Superior temporal gyrus (tissue), 1 donor: Measurements from ENCODE around the gene SLC4A4.

Source experiments
- DNase-seq: peaks from one replicate; pipeline ENCODE4 v3.0.0-alpha.2; 2016; ENCODE audit errors: extremely low spot score

Gene SLC4A4

GRCh38 chr4:71469541-71469940 is 130.7 kb downstream of the SLC4A4 start:
- no peak for DNase-seq

- no peak for DNase-seq
Measured at GRCh38 chr4:71470524-71470923, 131.7 kb downstream of the SLC4A4 start.

GRCh38 chr4:71472946-71473345 is 134.1 kb downstream of the SLC4A4 start:
- DNase-seq, result no peak

- DNase-seq, result no peak
Measured at GRCh38 chr4:71473541-71474240, 134.9 kb downstream of the SLC4A4 start.

- no peak for DNase-seq
Measured at GRCh38 chr4:71474731-71475130, 135.9 kb downstream of the SLC4A4 start.

GRCh38 chr4:71476240-71476639 is 137.4 kb downstream of the SLC4A4 start:
- DNase-seq, result no peak

DNA sequence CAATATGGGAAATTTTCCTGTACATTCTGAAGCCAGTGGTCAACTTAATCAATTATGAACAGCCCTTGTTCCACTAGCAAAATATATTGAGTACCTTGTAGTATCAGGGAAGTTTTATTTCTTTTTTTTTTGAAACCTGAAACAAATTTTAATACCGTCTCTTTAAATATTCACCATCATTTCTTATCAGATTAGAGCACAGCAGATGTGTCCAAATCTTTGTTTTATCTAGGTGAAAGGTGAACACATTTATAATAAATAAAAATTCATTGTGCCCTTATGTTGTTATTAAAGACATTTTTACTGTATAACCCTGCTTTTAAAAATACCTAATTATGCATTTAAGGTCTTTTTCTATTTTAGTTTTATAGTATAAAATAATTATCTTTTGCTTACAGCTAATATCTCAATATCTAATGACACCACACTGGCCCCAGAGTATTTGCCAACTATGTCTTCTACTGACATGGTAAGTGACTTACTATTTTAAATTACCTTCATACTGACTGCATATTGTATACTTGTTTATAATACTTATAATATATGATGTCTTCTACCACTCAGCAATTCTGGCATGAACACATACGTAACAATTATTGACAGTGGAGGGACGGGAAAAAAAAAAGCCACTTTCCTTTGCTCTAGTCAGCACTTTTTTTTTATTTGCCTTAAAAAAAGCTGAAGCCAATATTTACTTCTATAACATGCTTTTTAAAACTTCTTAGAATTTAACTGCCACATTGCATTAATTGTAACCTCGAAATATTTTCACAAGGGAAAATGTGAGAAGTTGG is 147.9 kb downstream of the SLC4A4 start:
- DNase-seq, result no peak

DNA sequence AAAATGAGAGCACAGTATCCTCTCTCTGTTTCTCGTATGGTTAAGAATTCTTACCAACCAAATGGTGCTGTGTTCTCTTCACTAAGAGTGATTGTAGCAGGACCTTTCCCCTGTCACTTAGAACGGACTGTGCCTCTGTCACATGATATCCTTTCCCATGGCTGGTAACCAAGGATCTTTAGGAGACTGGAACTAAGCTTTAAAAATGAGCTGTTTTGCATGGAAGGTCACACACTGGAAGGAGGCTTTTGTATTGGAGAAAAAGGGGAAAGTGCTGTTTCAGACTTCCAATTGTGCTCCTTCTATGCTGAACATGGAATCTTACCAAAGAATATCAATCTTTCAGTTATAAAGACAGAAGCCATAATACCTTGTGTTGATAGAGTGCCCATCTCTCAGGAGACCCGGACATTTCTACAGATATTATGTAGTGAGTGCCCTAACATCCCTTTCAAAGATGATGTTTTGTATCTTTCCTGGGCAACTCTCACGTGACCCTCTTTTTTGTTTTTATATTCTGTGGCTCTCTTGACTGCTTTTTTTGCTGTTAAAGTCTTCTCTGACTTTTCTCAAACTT is 148.6 kb downstream of the SLC4A4 start:
- DNase-seq, result peak; percentile 64

DNA sequence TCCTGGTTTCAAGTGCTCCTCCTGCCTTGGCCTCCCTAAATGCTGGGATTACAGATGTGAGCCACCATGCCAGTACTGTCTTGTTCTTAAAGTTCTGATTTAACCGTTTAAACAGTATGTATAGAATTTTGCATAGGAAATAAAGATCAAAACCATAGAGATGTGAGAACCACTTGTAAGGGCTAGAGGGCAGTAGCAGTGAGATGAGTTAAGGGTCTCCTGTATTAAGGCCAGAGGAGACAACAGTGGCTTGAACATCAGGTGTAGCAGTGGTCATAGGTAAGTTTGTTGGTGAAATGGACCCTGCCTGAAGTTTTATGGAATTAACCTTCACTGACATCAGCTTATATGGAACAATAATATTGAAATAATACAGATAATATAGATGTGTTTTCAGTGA is 155.7 kb downstream of the SLC4A4 start:
- no peak for DNase-seq

GRCh38 chr4:71495454-71495853 is 156.6 kb downstream of the SLC4A4 start:
- DNase-seq, result no peak

GRCh38 chr4:71497078-71497477 is 158.3 kb downstream of the SLC4A4 start:
- no peak for DNase-seq

GRCh38 chr4:71498002-71498401 is 159.2 kb downstream of the SLC4A4 start:
- DNase-seq, result no peak

- no peak for DNase-seq
Measured at GRCh38 chr4:71498625-71499024, 159.8 kb downstream of the SLC4A4 start.

- no peak for DNase-seq
Measured at GRCh38 chr4:71501992-71502391, 163.2 kb downstream of the SLC4A4 start.

- DNase-seq, result no peak
Measured at GRCh38 chr4:71518283-71518989, 179.6 kb downstream of the SLC4A4 start.

DNA sequence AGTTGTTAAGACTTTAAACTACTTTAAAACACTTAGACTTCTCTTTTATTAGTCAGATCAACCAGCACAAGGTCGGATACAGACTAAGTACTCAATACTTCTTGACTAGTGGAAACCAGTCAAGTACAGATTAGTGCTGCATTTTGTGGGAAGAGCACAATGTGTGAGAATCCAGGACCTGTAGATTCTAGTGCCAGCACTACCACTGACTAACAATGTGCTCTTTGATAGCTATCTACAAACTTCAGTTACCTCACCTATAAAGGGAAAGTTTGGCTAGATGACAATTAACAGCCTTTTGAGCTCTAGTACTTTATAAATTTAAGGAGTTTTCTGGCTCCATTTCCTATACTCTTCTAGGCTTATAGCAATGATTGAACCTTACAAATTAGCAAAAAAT is 181.5 kb downstream of the SLC4A4 start:
- DNase-seq, result no peak

- DNase-seq, result no peak
Measured at GRCh38 chr4:71520850-71521249, 182.0 kb downstream of the SLC4A4 start.

DNA sequence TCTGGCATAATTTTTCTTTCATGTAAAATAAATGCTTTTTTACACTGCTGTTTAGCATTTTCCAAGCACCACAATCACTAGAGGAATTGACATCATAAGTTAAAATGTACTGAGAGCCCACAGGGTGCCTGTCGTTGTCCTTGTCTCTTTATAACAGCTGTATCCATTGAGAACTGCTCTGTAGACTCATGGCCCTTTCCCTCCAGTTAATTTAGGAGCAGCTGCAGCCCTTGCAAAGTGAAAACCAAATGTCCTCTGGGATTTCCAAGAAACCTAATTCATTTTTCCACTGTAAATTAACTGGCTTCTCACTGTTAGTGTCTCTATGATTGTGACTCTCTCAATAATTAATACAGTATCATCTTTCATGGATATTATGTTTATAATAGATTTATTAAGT is 185.9 kb downstream of the SLC4A4 start:
- DNase-seq, result no peak

GRCh38 chr4:71526637-71527406 is 188.0 kb downstream of the SLC4A4 start:
- no peak for DNase-seq

DNA sequence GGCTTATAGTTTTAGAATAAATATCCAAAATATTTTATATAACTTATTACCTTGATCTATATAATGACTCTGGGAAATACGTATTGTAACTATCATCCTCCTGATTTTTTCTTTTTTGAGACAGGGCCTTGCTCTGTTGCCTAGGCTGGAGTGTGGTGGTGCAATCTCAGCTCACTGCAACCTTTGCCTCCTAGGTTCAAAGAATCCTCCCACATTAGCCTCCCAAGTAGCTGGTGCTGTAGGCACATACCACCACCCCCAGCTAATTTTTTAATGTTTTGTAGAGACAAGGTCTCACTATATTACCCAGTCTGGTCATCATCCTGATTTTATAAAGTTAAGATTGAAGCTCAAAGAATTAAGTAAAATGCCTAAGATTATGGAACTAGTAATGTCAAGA is 193.6 kb downstream of the SLC4A4 start:
- DNase-seq, result no peak

- DNase-seq, result no peak
Measured at GRCh38 chr4:71533121-71533520, 194.3 kb downstream of the SLC4A4 start.
